Right cardiac atrium (tissue), 5 donors: ENCODE measurements around the gene SLC50A1. TPM values are rescaled to one million over a fixed set of nuclear protein-coding genes. Genes with fewer than 3 reads are reported as not detected.

Source experiments
- ATAC-seq, 2 donors: fragments of 200-7000 bp; cut with Tn5 transposase; one replicate each; pipeline versions ENCODE4 v1.8.0 to v1.9.1; 2020; ENCODE audit warnings: moderate library complexity in 2 of 2, mild to moderate bottlenecking in 1 of 2
- DNase-seq, 3 donors: peaks; one replicate each; pipeline ENCODE4 v3.0.0-alpha.2; 2020
- H3K27ac ChIP-seq: one replicate; pipeline ENCODE4 v1.5.1; 2013; ENCODE audit warnings: mild to moderate bottlenecking, low read length, control low read depth, moderate library complexity
- H3K27me3 ChIP-seq: one replicate; pipeline ENCODE4 v1.6.1; 2013; ENCODE audit not compliant: control insufficient read depth, insufficient read depth
- H3K4me1 ChIP-seq: one replicate; pipeline ENCODE4 v1.6.1; 2013; ENCODE audit warnings: low read length; ENCODE audit not compliant: control insufficient read depth, insufficient read depth
- H3K4me3 ChIP-seq: one replicate; pipeline ENCODE4 v1.5.1; 2013; ENCODE audit warnings: low read length, control low read depth
- H3K9me3 ChIP-seq: one replicate; pipeline ENCODE4 v1.6.1; 2013; ENCODE audit warnings: low read length; ENCODE audit not compliant: control insufficient read depth
- WGBS: extraction: QIAGEN DNeasy Blood & Tissue Kit; methylation state at CpG from one replicate; pipeline ENCODE4 v1.1.7; 2013; 5-methylcytosine and 5-hydroxymethylcytosine counted together
- intact Hi-C, 4 donors: fragments of 100-400 bp; cut with DNase I; formaldehyde crosslinking; loops; one replicate each; pipeline versions ENCODE4 v1.11.0 to v1.14.0; 2022 to 2023
- polyA plus RNA-seq: library from polyadenylated mRNA; stranded (reverse); fragments of 200-250 nt; gene quantifications from one replicate; pipeline ENCODE4 v1.2.3, GENCODE V29; 2013
- total RNA-seq, 4 donors: library from RNA; stranded (reverse); fragmentation: NEBNext Ultra II Directional; extraction: Animal tissue kit (Norgen Biotek cat#: 25700); gene quantifications; one replicate each; pipeline ENCODE4 v1.2.1, GENCODE V29; 2021
- donor health status: healthy with polysubstance abuse.
- donor health status: DM: no; HTN: yes; CAD: no.
- donor health status: DM: no; HTN: no; CAD: no.
- donor health status: DM: no; HTN: yes; CAD: no; lungs with severe emphysema.
- donor health status: DM: yes; HTN: yes; CAD: no.

SLC50A1 gene
- total and polyA plus RNA-seq, 5 donors = 8.1 to 13.6 (median 10.0) TPM

DNA sequence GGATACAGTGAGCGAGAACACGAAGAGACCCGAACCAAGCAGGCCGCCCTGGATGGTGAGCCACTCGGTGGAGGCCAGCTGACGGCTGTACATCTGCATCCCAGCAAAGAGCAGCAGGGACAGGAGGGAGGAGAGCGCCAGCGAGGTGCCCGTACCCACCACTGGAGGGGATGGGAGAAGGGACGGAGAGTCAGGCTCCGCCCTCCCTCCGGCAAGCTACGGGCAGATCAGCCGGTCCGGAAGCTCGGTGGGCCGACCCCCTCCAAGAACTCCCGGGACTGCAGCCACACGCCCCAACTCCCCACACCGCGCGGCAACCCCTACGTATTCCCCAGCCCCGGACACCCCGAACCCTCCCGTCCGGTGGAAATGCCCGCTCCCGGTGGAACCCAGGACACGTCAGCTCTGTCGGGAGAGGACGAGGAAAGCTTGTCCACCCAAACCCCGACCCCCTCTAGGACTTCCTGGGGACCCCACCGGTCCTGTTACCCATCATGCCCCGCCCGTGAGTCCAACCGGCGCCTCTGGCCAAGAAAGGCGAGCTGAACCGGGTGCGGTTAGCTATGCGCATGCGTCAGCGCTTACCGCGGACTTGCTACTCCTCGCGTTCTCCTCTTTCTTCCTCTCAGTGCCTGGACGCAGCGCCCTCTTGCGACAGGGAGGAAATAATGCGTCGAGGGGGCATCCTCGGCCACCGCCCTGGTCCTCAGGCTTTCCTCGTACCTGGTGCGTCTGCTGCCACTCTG lies 37.3 kb downstream of the SLC50A1 start, which contains the start of gene KRTCAP2:
Gene KRTCAP2, minus strand, starts transcription at position 573 of the 746 bp plus-strand sequence. Its CDS starts 80 bp downstream, at position 493.
- under 1% methylated on average over 57 of the region's 57 CpGs for WGBS
- intact Hi-C loops = loop anchor here in 2 of 4 donors (10.0 kb wide), 1 partner anchor 52 kb away; no protein-coding TSS in a partner anchor

DNA sequence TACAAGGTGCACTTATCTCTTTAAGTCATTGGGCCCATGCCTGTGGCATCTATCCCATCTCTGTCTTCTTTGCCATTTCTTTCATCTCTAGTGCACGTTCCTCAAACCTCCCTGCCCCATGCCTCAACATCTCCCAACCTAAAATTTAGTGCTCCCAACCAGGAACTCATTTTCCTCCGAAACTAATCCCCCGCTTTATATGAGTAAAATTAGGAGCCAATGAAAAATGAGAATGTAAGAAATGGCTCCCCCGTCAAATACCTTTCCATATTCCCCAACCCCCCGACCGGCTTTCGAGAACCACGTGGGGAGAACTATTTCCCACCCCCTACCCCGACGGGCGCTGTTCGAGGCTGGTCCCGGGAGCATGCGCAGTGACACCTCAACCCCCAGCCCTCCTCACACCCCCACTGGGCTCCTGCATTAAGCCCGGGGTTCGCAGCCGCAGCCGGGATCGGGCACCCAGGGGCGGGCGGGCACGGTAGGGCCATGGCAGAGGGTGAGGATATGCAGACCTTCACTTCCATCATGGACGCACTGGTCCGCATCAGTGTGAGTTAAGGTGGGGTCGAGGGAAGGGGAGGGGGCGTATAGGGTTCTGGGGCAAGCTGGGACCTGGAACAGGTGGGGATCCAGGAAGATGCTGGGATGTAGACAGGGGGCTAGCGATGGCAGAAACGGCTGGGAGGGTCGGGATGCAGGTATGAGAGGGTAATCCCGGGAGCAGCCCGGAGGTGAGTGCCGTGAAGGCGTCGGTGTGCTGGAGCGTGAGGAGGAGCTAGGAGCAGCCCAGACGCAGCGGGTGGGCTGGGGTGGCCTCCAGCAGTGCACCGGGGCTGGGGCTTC lies 38.0 kb downstream of the SLC50A1 start, which contains the start of gene TRIM46:
Gene TRIM46, plus strand, starts transcription at position 372 of the 846 bp plus-strand sequence. Its CDS starts 118 bp downstream, at position 490.
- Histone ChIP-seq H3K27me3 (no peaks in the 10 kb centered on the region), H3K27ac (peak within 1 kb of the TSS; percentile 86), H3K4me3 (peak within 1 kb of the TSS; percentile 79), H3K4me1 (no peaks in the 10 kb centered on the region), H3K9me3 (no peaks in the 10 kb centered on the region)
- intact Hi-C loops = loop anchor here in 2 of 4 donors (10.0 kb wide), 1 partner anchor 51 kb away; no protein-coding TSS in a partner anchor
- ATAC-seq (no peak), DNase-seq (peak; percentile 34 to 78 (median 69))
- 2% methylated on average over 38 of the region's 38 CpGs for WGBS

More for the DNA sequence above, 37.3 kb downstream of the SLC50A1 start, which contains the start of gene KRTCAP2:
- Histone ChIP-seq H3K4me3 (peak within 1 kb of the TSS; percentile 79), H3K27me3 (no peaks in the 10 kb centered on the region), H3K27ac (peak within 1 kb of the TSS; percentile 86), H3K4me1 (no peaks in the 10 kb centered on the region), H3K9me3 (no peaks in the 10 kb centered on the region)
- ATAC-seq = peak; percentile 86 to 87
- peak; percentile 97 to 98 (median 98) for DNase-seq

DNA sequence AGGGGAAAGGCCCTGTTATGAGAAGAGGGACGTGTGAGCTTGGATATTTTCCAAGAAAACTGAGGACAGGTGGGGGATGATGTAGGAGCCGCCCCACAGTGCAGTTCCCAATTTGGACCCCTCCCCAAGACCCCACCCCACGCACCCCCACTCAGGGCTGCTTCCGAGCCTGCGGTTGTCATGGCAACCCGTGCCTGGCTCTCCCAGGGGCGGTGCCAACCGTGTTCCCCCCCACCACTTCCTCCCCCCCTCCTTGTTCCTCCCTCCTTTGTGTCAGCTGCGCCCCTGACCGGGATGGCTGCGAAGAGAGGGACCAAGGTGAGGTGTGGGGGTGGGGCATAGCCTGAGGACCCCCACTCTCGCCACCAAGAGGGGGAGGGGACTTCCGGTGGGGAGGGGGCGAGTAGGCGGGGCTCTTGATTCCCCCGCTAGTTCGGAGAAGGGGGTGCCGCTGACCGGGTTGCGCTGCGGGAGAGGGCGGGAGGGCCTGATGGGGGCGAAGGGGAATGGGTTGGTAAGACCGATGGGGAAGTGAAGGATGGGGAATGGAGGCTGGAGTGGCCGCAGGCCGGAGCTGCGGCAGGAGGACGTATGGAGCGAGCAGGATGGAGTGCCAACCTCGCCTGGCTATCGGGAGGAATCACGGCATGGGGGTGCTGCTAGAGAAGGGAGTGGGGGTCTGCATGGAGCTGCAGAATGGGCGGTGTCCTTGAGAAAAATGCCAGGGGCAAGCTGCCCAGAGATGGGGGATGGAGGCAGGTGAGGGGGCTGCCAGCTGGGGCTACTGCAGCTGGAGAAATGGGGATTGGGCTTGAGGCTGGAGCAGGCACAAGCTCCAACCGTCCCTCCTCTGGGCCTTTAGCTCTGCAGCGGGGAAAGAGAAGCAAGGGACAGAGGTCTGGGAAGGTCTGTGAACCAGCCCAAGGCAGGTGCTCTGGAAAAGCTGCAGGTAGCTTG lies 39.0 kb downstream of the SLC50A1 start:
- no peaks in the 10 kb centered on the region for H3K9me3 ChIP-seq
- no peak overlapping the region for H3K4me3 ChIP-seq
- H3K4me1 ChIP-seq = no peaks in the 10 kb centered on the region
- WGBS = 7% methylated on average over 35 of the region's 35 CpGs
- no peaks in the 10 kb centered on the region for H3K27me3 ChIP-seq
- intact Hi-C loops = loop anchor here in 2 of 4 donors (10.0 kb wide), 1 partner anchor 50 kb away; no protein-coding TSS in a partner anchor
- ATAC-seq (no peak), DNase-seq (peak in 2 of 3 donors; percentile 64 to 73)
- no peak overlapping the region for H3K27ac ChIP-seq

DNA sequence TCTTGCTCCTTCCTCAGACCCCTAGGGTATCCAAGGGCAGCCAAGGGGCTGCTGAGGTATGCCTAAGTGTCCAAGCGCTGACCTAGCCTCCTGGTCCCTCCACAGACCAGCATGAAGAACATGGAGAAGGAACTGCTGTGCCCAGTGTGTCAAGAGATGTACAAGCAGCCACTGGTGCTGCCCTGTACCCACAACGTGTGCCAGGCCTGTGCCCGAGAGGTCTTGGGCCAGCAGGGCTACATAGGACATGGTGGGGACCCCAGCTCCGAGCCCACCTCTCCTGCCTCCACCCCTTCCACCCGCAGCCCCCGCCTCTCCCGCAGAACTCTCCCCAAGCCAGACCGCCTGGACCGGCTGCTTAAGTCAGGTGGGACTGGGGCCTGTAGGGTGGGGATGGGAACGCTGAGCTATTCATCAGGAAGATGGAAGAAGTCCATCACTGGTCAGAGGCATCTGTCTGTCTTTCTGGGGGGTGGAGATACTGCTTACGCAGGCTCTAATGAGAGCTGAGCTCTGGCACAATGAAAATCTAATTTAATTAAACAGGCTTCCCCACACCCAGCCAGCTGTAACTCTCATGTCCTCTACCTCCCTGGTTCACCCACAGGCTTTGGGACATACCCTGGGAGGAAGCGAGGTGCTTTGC lies 39.8 kb downstream of the SLC50A1 start:
- 84% methylated on average over 12 of the region's 12 CpGs for WGBS
- no peak for ATAC-seq
- intact Hi-C loops = loop anchor here in 2 of 4 donors (10.0 kb wide), 1 partner anchor 49 kb away; no protein-coding TSS in a partner anchor
- no peaks in the 10 kb centered on the region for H3K4me1 ChIP-seq
- no peak overlapping the region for H3K27ac ChIP-seq
- H3K9me3 ChIP-seq = no peaks in the 10 kb centered on the region
- no peaks in the 10 kb centered on the region for H3K27me3 ChIP-seq
- peak in 1 of 3 donors; percentile 54 for DNase-seq
- H3K4me3 ChIP-seq = no peak overlapping the region

DNA sequence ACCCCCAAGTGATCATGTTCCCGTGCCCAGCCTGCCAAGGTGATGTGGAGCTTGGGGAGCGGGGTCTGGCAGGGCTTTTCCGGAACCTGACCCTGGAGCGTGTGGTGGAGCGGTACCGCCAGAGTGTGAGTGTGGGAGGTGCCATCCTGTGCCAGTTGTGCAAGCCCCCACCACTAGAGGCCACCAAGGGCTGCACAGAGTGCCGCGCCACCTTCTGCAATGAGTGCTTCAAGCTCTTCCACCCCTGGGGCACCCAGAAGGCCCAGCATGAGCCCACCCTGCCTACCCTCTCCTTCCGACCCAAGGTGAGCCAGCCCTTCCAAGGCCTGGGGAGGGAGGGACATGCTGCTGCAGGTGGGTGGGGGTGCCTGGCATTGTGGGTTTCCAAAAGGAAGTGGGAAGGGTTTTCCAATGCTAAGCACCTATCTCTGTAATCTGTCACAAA lies 40.3 kb downstream of the SLC50A1 start:
- H3K4me3 ChIP-seq = no peak overlapping the region
- no peak for ATAC-seq
- no peak overlapping the region for H3K27ac ChIP-seq
- 83% methylated on average over 9 of the region's 9 CpGs for WGBS
- no peaks in the 10 kb centered on the region for H3K9me3 ChIP-seq
- no peak for DNase-seq
- no peaks in the 10 kb centered on the region for H3K27me3 ChIP-seq
- intact Hi-C loops = loop anchor here in 2 of 4 donors (10.0 kb wide), 1 partner anchor 49 kb away; no protein-coding TSS in a partner anchor
- H3K4me1 ChIP-seq = no peaks in the 10 kb centered on the region

DNA sequence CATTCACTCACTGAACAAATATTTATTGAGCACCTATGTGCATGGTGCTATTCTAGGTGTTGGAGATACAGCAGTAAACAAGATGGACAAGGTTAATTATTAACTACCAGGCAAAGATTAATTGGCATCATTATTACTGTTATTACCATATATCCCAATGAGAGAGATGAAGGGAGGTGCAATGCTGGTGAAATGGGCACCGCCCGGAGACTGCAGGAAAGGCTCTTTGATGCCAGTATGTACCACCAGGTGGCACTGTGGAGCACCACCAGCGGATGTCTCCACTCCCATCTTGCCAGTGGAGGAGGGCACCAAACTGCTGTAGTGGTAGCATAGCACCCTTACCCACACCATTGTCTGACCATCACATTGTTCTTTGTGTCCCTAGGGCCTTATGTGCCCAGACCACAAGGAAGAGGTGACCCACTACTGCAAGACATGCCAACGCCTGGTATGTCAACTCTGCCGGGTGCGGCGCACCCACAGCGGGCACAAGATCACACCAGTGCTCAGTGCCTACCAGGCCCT lies 41.0 kb downstream of the SLC50A1 start:
- H3K4me3 ChIP-seq = no peak overlapping the region
- ATAC-seq = peak; percentile 55 to 56
- peak; percentile 84 to 94 (median 89) for DNase-seq
- no peaks in the 10 kb centered on the region for H3K9me3 ChIP-seq
- H3K4me1 ChIP-seq = no peaks in the 10 kb centered on the region
- intact Hi-C loops = loop anchor here in 2 of 4 donors (10.0 kb wide), 1 partner anchor 48 kb away; no protein-coding TSS in a partner anchor
- WGBS = 63% methylated on average over 8 of the region's 8 CpGs
- no peaks in the 10 kb centered on the region for H3K27me3 ChIP-seq
- H3K27ac ChIP-seq = no peak overlapping the region

DNA sequence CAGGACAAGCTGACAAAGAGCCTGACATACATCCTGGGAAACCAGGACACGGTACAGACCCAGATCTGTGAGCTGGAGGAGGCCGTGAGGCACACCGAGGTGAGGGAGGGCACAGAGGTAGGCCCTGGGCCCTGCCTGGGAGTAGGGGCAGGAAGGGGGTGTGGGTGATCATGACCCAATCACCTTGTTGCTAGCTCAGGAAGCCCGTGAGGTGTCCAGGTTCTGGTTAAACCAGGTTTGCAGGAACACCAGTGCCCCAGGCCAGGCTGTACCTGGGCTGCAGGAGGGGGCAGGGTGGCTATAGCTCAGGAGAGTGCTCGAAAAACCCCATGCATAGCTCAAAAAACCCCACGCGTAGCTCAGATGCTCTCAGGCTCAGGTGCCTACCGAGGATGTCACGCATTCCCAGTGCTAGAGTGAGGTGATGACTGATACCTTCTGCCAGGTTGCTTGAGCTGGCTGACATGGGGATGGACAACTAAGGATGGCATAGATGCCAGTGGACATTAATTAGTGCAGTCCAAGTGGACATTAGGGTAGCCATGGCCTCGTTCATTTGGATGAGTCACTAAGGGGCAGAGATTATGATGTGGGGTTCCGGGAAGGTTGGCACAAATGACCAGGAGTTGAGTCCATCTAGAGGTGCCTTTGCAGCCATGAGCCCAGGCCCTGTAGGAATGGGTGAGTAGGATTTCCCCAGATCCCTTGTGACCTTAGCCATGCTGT lies 41.7 kb downstream of the SLC50A1 start:
- intact Hi-C loops = loop anchor here in 2 of 4 donors (10.0 kb wide), 1 partner anchor 47 kb away; no protein-coding TSS in a partner anchor
- Histone ChIP-seq H3K4me1 (no peaks in the 10 kb centered on the region), H3K9me3 (no peaks in the 10 kb centered on the region), H3K4me3 (no peak overlapping the region), H3K27ac (no peak overlapping the region), H3K27me3 (no peaks in the 10 kb centered on the region)
- WGBS = 80% methylated on average over 11 of the region's 11 CpGs
- ATAC-seq = no peak
- DNase-seq = no peak

DNA sequence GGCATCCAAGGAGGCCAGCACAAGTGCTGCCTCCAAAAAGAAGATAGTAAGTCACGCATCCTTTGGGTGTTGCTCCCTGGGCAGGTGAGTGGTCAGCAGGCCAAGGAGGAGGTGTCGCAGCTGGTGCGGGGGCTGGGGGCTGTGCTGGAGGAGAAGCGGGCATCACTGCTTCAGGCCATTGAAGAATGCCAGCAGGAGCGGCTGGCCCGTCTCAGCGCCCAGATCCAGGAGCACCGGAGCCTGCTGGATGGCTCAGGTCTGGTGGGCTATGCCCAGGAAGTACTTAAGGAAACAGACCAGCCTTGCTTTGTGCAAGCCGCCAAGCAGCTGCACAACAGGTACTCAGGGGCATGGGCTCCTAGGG lies 42.2 kb downstream of the SLC50A1 start:
- DNase-seq (peak in 1 of 3 donors; percentile 55), ATAC-seq (no peak)
- H3K4me3 ChIP-seq = no peak overlapping the region
- intact Hi-C loops = loop anchor here in 2 of 4 donors (10.0 kb wide), 1 partner anchor 47 kb away; no protein-coding TSS in a partner anchor
- H3K27ac ChIP-seq = no peak overlapping the region
- no peaks in the 10 kb centered on the region for H3K4me1 ChIP-seq
- 97% methylated on average over 9 of the region's 9 CpGs for WGBS
- no peaks in the 10 kb centered on the region for H3K9me3 ChIP-seq
- no peaks in the 10 kb centered on the region for H3K27me3 ChIP-seq
